GM10266 (cell line): ENCODE measurements around the gene C6orf89.

Source experiments
- DNase-seq: peaks from one replicate; pipeline ENCODE4 v3.0.0; 2012; ENCODE audit errors: extremely low spot score
- CTCF ChIP-seq: IDR thresholded peaks from 2 replicates; pipeline ENCODE4 v1.5.1; 2012; ENCODE audit warnings: mild to moderate bottlenecking, low read depth; ENCODE audit not compliant: control insufficient read depth, insufficient read depth; ENCODE audit errors: missing control alignments

Gene C6orf89

GRCh38 chr6:36847152-36847551 lies 38.6 kb upstream of the C6orf89 start:
- no peak for DNase-seq
- TF ChIP-seq CTCF: no peak

- DNase-seq: no peak
- TF ChIP-seq CTCF: no peak
Measured at GRCh38 chr6:36847991-36848390, 37.8 kb upstream of the C6orf89 start.

GRCh38 chr6:36848658-36849441 lies 36.9 kb upstream of the C6orf89 start:
- DNase-seq: no peak
- TF ChIP-seq CTCF: no peak

GRCh38 chr6:36850021-36850420 lies 35.7 kb upstream of the C6orf89 start:
- DNase-seq: no peak
- TF ChIP-seq CTCF: no peak

- DNase-seq: peak; percentile 65
- TF ChIP-seq CTCF: peak; percentile 70
Measured at GRCh38 chr6:36851149-36851614, 34.6 kb upstream of the C6orf89 start.

- DNase-seq: no peak
- no peak for TF ChIP-seq CTCF
Measured at GRCh38 chr6:36851626-36852025, 34.1 kb upstream of the C6orf89 start.

- no peak for DNase-seq
- no peak for TF ChIP-seq CTCF
Measured at GRCh38 chr6:36852481-36853147, 33.1 kb upstream of the C6orf89 start.
